NCI-H446 treated with DMSO at 0.1 percent for 48 hours (cell line): ENCODE data around the gene AATK.

Experiments
- DNase-seq: peaks from one replicate; lab custom pipeline; 2025; lab: John Stamatoyannopoulos, UW

AATK gene

GRCh38 chr17:81143717-81144422 is 22.2 kb downstream of the AATK start:
- no peak for DNase-seq

- DNase-seq: no peak
These were observed 22.9 kb downstream of the AATK start for GRCh38 chr17:81143200-81143527.

- DNase-seq: peak; percentile 40
These were observed 23.5 kb downstream of the AATK start for GRCh38 chr17:81142301-81143199.

GRCh38 chr17:81140695-81141094 is 25.3 kb downstream of the AATK start:
- DNase-seq: no peak

GRCh38 chr17:81140018-81140417 is 26.0 kb downstream of the AATK start:
- no peak for DNase-seq

- DNase-seq: no peak
These were observed 26.6 kb downstream of the AATK start for GRCh38 chr17:81139428-81139827.

- DNase-seq: no peak
These were observed 27.5 kb downstream of the AATK start for GRCh38 chr17:81138500-81138899.

GRCh38 chr17:81138083-81138482 is 27.9 kb downstream of the AATK start:
- no peak for DNase-seq

GRCh38 chr17:81137248-81137647 is 28.8 kb downstream of the AATK start:
- DNase-seq: no peak

- no peak for DNase-seq
These were observed 29.7 kb downstream of the AATK start for GRCh38 chr17:81136366-81136765.

- DNase-seq: peak; percentile 44
These were observed 30.3 kb downstream of the AATK start for GRCh38 chr17:81135505-81136278.

- DNase-seq: no peak
These were observed 31.8 kb downstream of the AATK start for GRCh38 chr17:81134064-81134781.

GRCh38 chr17:81132770-81133723 is 33.0 kb downstream of the AATK start:
- no peak for DNase-seq

- DNase-seq: no peak
These were observed 33.9 kb downstream of the AATK start for GRCh38 chr17:81132197-81132540.

GRCh38 chr17:81131486-81132196 is 34.4 kb downstream of the AATK start:
- no peak for DNase-seq

GRCh38 chr17:81130385-81131361 is 35.3 kb downstream of the AATK start:
- DNase-seq: no peak

- no peak for DNase-seq
These were observed 36.2 kb downstream of the AATK start for GRCh38 chr17:81129711-81130367.

- DNase-seq: no peak
These were observed 36.7 kb downstream of the AATK start for GRCh38 chr17:81129289-81129688.

- DNase-seq: no peak
These were observed 37.2 kb downstream of the AATK start for GRCh38 chr17:81128774-81129173.
